ENCODE measurements around the gene TYK2.

Gene TYK2

GRCh38 chr19:10334588-10335351 is 45.6 kb downstream of the TYK2 start:
- no peak overlapping the region for H3K27ac ChIP-seq (ENCODE audit: insufficient read depth, low read depth, low read length, poor library complexity, severe bottlenecking)
- no peaks in the 10 kb centered on the region for H3K9me3 ChIP-seq (ENCODE audit: control insufficient read depth, low read length)
- WGBS, 2 experiments: 7 to 8% methylated on average over 59 of the region's 59 CpGs
- peak overlapping the region; percentile 63 for H3K4me3 ChIP-seq (ENCODE audit: insufficient read depth, low read depth, low read length)
- peaks cover 5% of the 10 kb centered on the region for H3K36me3 ChIP-seq (ENCODE audit: control insufficient read depth, insufficient read depth, low read length)
- peaks cover 17% of the 10 kb centered on the region for H3K4me1 ChIP-seq (ENCODE audit: control insufficient read depth, insufficient read depth, low read length)
- peaks cover 19% of the 10 kb centered on the region for H3K27me3 ChIP-seq (ENCODE audit: control insufficient read depth, insufficient read depth, low read length, poor library complexity, severe bottlenecking)

- Histone ChIP-seq H3K27ac (ENCODE audit: insufficient read depth, low read depth, low read length, poor library complexity, severe bottlenecking) (no peak overlapping the region), H3K36me3 (ENCODE audit: control insufficient read depth, insufficient read depth, low read length) (peaks cover 13% of the 10 kb centered on the region), H3K27me3 (ENCODE audit: control insufficient read depth, insufficient read depth, low read length, poor library complexity, severe bottlenecking) (peaks cover 19% of the 10 kb centered on the region), H3K4me1 (ENCODE audit: control insufficient read depth, insufficient read depth, low read length) (peaks cover 17% of the 10 kb centered on the region), H3K4me3 (ENCODE audit: insufficient read depth, low read depth, low read length) (peak overlapping the region; percentile 63), H3K9me3 (ENCODE audit: control insufficient read depth, low read length) (no peaks in the 10 kb centered on the region)
- WGBS, 2 experiments: 4% methylated on average over 44 of the region's 44 CpGs
Observed at GRCh38 chr19:10333758-10334587, 46.4 kb downstream of the TYK2 start.

- peak within 1 kb of the TSS; percentile 63 for H3K4me3 ChIP-seq (ENCODE audit: insufficient read depth, low read depth, low read length)
- peaks cover 17% of the 10 kb centered on the region for H3K4me1 ChIP-seq (ENCODE audit: control insufficient read depth, insufficient read depth, low read length)
- H3K27ac ChIP-seq (ENCODE audit: insufficient read depth, low read depth, low read length, poor library complexity, severe bottlenecking): peak within 1 kb of the TSS; percentile 93
- H3K9me3 ChIP-seq (ENCODE audit: control insufficient read depth, low read length): no peaks in the 10 kb centered on the region
- H3K27me3 ChIP-seq (ENCODE audit: control insufficient read depth, insufficient read depth, low read length, poor library complexity, severe bottlenecking): peaks cover 19% of the 10 kb centered on the region
- H3K36me3 ChIP-seq (ENCODE audit: control insufficient read depth, insufficient read depth, low read length): peaks cover 19% of the 10 kb centered on the region
- WGBS, 2 experiments: 0% methylated on average over 82 of the region's 82 CpGs
Observed at GRCh38 chr19:10332965-10333757, 47.2 kb downstream of the TYK2 start, which contains the start of gene RAVER1. Gene RAVER1, minus strand, starts transcription at chr19:10333529. Its CDS starts 22 bp downstream, at chr19:10333507.

- Histone ChIP-seq H3K36me3 (ENCODE audit: control insufficient read depth, insufficient read depth, low read length) (peaks cover 25% of the 10 kb centered on the region), H3K27ac (ENCODE audit: insufficient read depth, low read depth, low read length, poor library complexity, severe bottlenecking) (no peak overlapping the region), H3K27me3 (ENCODE audit: control insufficient read depth, insufficient read depth, low read length, poor library complexity, severe bottlenecking) (peaks cover 19% of the 10 kb centered on the region), H3K9me3 (ENCODE audit: control insufficient read depth, low read length) (no peaks in the 10 kb centered on the region), H3K4me3 (ENCODE audit: insufficient read depth, low read depth, low read length) (peak overlapping the region; percentile 63), H3K4me1 (ENCODE audit: control insufficient read depth, insufficient read depth, low read length) (peaks cover 17% of the 10 kb centered on the region)
- WGBS, 2 experiments: 41 to 44% methylated on average over 18 of the region's 18 CpGs
Observed at GRCh38 chr19:10332158-10332964, 48.0 kb downstream of the TYK2 start.

GRCh38 chr19:10329555-10329954 is 50.8 kb downstream of the TYK2 start:
- 95 to 96% methylated on average over 13 of the region's 13 CpGs for WGBS, 2 experiments
- H3K9me3 ChIP-seq (ENCODE audit: control insufficient read depth, low read length): no peaks in the 10 kb centered on the region
- H3K27me3 ChIP-seq (ENCODE audit: control insufficient read depth, insufficient read depth, low read length, poor library complexity, severe bottlenecking): peaks cover 9% of the 10 kb centered on the region
- no peak overlapping the region for H3K4me3 ChIP-seq (ENCODE audit: insufficient read depth, low read depth, low read length)
- H3K27ac ChIP-seq (ENCODE audit: insufficient read depth, low read depth, low read length, poor library complexity, severe bottlenecking): no peak overlapping the region
- peaks cover 17% of the 10 kb centered on the region for H3K4me1 ChIP-seq (ENCODE audit: control insufficient read depth, insufficient read depth, low read length)
- H3K36me3 ChIP-seq (ENCODE audit: control insufficient read depth, insufficient read depth, low read length): peaks cover 36% of the 10 kb centered on the region

GRCh38 chr19:10328558-10329429 is 51.6 kb downstream of the TYK2 start:
- no peak overlapping the region for H3K27ac ChIP-seq (ENCODE audit: insufficient read depth, low read depth, low read length, poor library complexity, severe bottlenecking)
- H3K4me3 ChIP-seq (ENCODE audit: insufficient read depth, low read depth, low read length): no peak overlapping the region
- WGBS, 2 experiments: 96 to 97% methylated on average over 41 of the region's 41 CpGs
- H3K36me3 ChIP-seq (ENCODE audit: control insufficient read depth, insufficient read depth, low read length): peaks cover 40% of the 10 kb centered on the region
- no peaks in the 10 kb centered on the region for H3K9me3 ChIP-seq (ENCODE audit: control insufficient read depth, low read length)
- H3K4me1 ChIP-seq (ENCODE audit: control insufficient read depth, insufficient read depth, low read length): peaks cover 10% of the 10 kb centered on the region
- peaks cover 1% of the 10 kb centered on the region for H3K27me3 ChIP-seq (ENCODE audit: control insufficient read depth, insufficient read depth, low read length, poor library complexity, severe bottlenecking)

- H3K27me3 ChIP-seq (ENCODE audit: control insufficient read depth, insufficient read depth, low read length, poor library complexity, severe bottlenecking): no peaks in the 10 kb centered on the region
- WGBS, 2 experiments: 96 to 97% methylated on average over 7 of the region's 7 CpGs
- H3K4me1 ChIP-seq (ENCODE audit: control insufficient read depth, insufficient read depth, low read length): peaks cover 10% of the 10 kb centered on the region
- no peak overlapping the region for H3K27ac ChIP-seq (ENCODE audit: insufficient read depth, low read depth, low read length, poor library complexity, severe bottlenecking)
- no peak overlapping the region for H3K4me3 ChIP-seq (ENCODE audit: insufficient read depth, low read depth, low read length)
- peaks cover 47% of the 10 kb centered on the region for H3K36me3 ChIP-seq (ENCODE audit: control insufficient read depth, insufficient read depth, low read length)
- no peaks in the 10 kb centered on the region for H3K9me3 ChIP-seq (ENCODE audit: control insufficient read depth, low read length)
Observed at GRCh38 chr19:10327793-10328192, 52.6 kb downstream of the TYK2 start.

GRCh38 chr19:10325732-10326131 is 54.6 kb downstream of the TYK2 start:
- Histone ChIP-seq H3K4me3 (ENCODE audit: insufficient read depth, low read depth, low read length) (no peak overlapping the region), H3K27ac (ENCODE audit: insufficient read depth, low read depth, low read length, poor library complexity, severe bottlenecking) (no peak overlapping the region), H3K9me3 (ENCODE audit: control insufficient read depth, low read length) (no peaks in the 10 kb centered on the region), H3K27me3 (ENCODE audit: control insufficient read depth, insufficient read depth, low read length, poor library complexity, severe bottlenecking) (no peaks in the 10 kb centered on the region), H3K36me3 (ENCODE audit: control insufficient read depth, insufficient read depth, low read length) (peaks cover 65% of the 10 kb centered on the region), H3K4me1 (ENCODE audit: control insufficient read depth, insufficient read depth, low read length) (no peaks in the 10 kb centered on the region)
- 93% methylated on average over 8 of the region's 8 CpGs for WGBS, 2 experiments

Measured in ectodermal cell (in vitro differentiated cells).